ENCODE results near the gene TLX1.
"Not testable (repeated sequence)": the region's sequence is repeated elsewhere in the genome, so short reads cannot be mapped to it uniquely, and the experiment has no call there.

Gene TLX1

DNA sequence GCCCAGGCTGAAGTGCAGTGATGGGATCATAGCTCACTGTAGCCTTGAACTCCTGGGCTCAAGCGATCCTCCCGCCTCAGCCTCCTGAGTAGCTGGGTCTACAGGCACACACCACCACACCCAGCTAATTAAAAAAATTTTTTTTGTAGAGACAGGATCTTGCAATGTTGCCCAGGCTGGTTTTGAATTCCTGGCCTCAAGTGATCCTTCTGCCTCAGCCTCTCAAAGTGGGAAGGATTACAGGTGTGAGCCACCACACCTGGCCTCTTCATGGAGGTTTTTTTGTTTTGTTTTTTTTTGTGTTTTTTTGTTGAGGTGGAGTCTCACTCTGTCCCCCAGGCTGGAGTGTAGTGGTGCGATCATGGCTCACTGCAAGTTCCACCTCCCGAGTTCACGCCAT lies 23.4 kb downstream of the TLX1 start:
- DNase-seq: not testable (repeated sequence)

DNA sequence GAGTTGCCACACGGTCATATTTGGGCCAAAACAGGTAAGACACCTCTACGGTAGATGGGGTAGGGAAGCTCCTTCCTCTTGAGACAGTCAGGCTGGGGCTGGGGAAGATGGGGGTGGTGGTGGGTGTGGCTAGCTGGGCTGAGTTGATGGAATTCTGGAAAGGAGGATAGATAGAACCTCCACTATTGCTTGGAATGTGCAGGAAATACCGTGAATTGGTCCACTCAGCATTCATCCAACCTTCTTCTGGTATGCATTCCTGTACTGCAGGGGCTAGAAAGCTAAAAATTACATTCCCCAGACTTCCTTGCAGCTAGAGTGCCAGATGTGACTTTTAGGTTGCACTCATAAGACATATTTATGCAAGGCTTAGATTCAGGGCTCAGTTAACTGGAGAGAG lies 24.8 kb downstream of the TLX1 start:
- DNase-seq: no peak

- DNase-seq: no peak
Measured at GRCh38 chr10:101157756-101158458, 26.8 kb downstream of the TLX1 start.

- no peak for DNase-seq
Measured at GRCh38 chr10:101158459-101159058, 27.5 kb downstream of the TLX1 start.

DNA sequence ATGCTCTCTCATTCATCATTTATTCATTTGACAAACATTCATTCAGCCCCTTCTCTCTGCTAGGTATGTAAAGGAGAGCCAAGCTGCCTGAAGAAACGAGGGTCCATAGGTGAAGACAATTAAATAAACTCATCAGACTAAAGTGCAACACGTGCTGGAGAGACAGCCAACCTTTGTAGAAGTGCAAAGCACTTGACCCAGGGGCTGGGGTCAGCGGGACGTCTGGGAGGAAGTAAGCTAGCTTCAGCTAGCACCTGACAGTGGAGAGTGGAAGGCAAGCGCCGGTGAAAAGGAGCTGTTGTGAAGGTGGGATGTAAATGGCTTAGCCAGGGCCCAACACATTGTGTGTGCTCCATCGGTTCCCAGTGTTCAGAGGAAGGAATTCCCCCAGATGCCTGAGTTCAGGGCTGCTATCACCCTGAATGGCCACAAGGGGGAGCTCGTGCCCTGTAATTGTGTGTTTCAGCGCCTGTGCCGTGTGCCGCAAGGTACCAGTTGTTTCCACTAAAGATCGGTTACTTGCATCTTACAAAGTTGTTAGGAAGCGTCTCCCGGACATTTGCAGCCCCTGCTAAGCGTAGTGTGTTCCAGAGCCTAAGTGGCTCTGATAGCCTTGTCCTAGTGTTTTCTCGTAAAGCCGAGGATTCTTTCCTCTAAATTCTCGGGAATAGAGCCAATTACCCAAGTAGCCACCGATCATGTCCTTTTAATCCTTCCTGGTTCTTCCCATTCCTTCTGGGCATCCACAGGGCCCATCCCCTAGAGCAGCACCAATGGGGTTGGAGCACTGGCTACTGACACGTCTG lies 30.6 kb downstream of the TLX1 start:
- peak; percentile 68 to 73 for DNase-seq

- DNase-seq: no peak
Measured at GRCh38 chr10:101162677-101163076, 31.6 kb downstream of the TLX1 start.

DNA sequence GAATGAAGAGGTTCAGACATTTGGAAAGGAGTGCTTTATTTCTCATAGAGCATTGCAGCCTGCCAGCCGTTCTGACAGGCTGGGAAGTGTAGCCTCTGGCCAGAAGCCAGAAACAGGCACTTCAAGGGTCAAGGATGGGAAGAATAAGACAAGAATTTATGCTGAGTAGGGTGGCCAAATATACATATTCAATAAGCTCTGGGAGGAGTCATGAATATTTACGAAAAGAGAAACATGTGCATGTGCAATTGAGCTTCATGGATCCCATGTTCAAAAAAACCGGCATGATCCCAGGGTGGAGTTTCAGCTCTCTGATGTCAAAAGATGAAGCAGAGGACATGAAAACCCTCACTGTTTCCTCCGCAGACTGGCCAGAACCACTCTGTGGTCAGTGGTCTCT lies 32.9 kb downstream of the TLX1 start:
- DNase-seq: no peak

- no peak for DNase-seq
Measured at GRCh38 chr10:101165736-101166135, 34.6 kb downstream of the TLX1 start.

DNA sequence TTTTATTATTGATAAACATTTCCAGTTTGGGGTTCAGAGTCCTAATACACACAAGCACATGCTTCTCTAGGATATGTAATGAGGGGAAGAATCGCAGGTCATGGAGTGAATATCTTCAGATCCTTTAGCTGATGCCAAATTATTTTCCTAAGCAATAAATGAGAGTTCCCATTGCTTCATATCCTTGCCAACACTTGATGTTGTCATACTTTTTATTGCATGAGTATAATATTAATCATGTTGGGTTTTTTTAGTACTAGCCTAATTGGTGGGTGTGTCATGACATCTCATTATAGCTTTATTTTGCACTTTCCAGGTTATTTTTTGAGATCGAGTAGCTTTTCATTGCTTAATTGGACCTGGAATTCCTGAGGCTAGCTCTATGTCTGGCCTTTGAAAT lies 35.3 kb downstream of the TLX1 start:
- DNase-seq: no peak

- DNase-seq: no peak
Measured at GRCh38 chr10:101172741-101173140, 41.6 kb downstream of the TLX1 start.

GRCh38 chr10:101174319-101174718 lies 43.2 kb downstream of the TLX1 start:
- DNase-seq: no peak

- DNase-seq: no peak
Measured at GRCh38 chr10:101176577-101176976, 45.5 kb downstream of the TLX1 start.

DNA sequence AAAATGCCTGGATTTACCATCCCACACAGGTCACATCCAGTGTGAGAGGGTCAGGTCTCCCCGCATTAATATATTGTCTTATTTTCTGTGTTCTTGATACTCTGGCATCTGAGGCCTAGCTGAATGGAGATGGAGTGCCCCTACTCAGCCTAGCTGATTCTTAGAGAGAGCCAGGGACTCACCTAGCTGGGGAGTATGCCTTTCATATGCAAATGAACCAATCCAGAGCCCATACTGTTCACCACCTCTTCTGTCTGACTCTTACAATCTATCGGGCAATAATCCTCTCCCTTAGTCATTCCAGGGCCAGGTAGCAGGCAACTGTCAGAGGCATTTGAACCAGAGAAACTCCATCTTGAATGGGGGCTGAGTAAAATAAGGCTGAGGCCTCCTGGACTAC lies 51.8 kb downstream of the TLX1 start:
- DNase-seq: no peak

DNA sequence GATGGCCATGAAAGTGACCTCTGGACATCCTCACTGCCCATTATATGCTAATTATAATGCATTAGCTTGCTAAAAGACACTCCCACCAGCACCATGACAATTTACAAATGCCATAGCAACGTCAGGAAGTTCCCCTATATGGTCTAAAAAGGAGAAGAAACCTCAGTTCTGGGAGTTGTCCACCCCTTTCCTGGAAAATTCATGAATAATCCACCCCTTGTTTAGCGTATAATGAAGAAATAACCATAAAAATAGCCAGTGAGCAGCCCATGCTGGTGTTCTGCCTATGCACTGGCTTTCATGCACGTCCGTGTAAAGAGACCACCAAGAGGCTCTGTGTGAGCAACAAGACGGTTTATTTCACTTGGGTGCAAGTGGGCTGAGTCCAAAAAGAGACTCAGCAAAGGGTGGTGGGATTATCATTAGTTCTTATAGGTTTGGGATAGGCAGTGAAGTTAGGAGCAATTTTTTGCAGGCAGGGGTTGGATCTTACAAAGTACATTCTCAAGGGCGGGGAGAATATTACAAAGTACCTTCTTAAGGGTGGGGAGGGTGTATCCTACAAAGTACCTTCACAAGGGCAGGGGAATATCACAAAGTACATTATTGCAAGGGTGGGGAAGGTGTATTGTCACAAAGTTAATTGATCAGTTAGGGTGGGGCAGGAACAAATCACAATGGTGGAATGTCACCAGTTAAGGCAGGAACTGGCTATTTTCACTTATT lies 52.5 kb downstream of the TLX1 start:
- no peak for DNase-seq
